H1 (cell line): ENCODE results near the gene ST7L. TPM values are rescaled to one million over a fixed set of nuclear protein-coding genes. Genes with fewer than 3 reads are reported as not detected.

ENCODE experiments used
- CHD7 ChIP-seq: fragments of 300-600 bp; sonication (generic); IDR thresholded peaks from 2 replicates; pipeline ENCODE4 v1.7.1; 2012; ENCODE audit warnings: low read length, moderate library complexity, mild to moderate bottlenecking, inconsistent platforms; ENCODE audit not compliant: insufficient replicate concordance
- polyA plus RNA-seq, 7 experiments: library from polyadenylated mRNA; depleted of rRNA in 3 of 7; stranded (reverse) in 5 of 7; unstranded in 2 of 7; fragments of >200 nt in 5 of 7; fragments of 200-250 nt in 2 of 7; gene quantifications; 1 replicate in 5 of 7; 2 replicates in 1 of 7; 4 replicates in 1 of 7; pipeline versions ENCODE4 v1.2.1 to v1.2.3, GENCODE V29; 2011 to 2013; ENCODE audit warnings: missing spikeins in 2 of 7, mixed read lengths in 2 of 7
- total RNA-seq: library from RNA; stranded (reverse); fragmentation: NEBNext Ultra II Directional; extraction: Animal tissue kit (Norgen Biotek cat#: 25700); gene quantifications from 2 replicates; pipeline ENCODE4 v1.2.1, GENCODE V29; 2021

ST7L gene
- total and polyA plus RNA-seq, 2 of the 8 experiments (the other 6 are each of a cell fraction or from before 2014, with no cell fraction given) = 9.6 to 16.2 TPM

GRCh38 chr1:112605633-112606327 lies 13.2 kb downstream of the ST7L start (continued):
- no peak for TF ChIP-seq CHD7
